CD8-positive, alpha-beta memory T cell (primary cell): ENCODE results near the gene SNAP91. TPM values are rescaled to one million over a fixed set of nuclear protein-coding genes. Genes with fewer than 3 reads are reported as not detected.

ENCODE experiments used
- CTCF ChIA-PET: fragments of 350-600 bp; sonication (Branson Sonifier 250); formaldehyde crosslinking; loops from one replicate; lab custom pipeline; 2021; ENCODE audit warnings: antibody characterized with exemption; lab: Charles Lee
- POLR2A ChIA-PET: fragments of 350-600 bp; sonication (Branson Sonifier 250); formaldehyde crosslinking; loops from one replicate; lab custom pipeline; 2021; ENCODE audit warnings: antibody characterized with exemption; lab: Charles Lee
- DNase-seq, 5 donors: peaks; one replicate each; pipeline versions ENCODE4 v3.0.0 to v3.0.0-alpha.2; 2020 to 2022; ENCODE audit warnings: mixed read lengths in 1 of 5
- H3K27ac ChIP-seq: one replicate; pipeline ENCODE4 v1.7.0; 2013; ENCODE audit warnings: low read depth, mild to moderate bottlenecking, low read length, moderate library complexity
- H3K27me3 ChIP-seq: 2 replicates; pipeline ENCODE4 v1.7.0; 2013; ENCODE audit warnings: low read length, mild to moderate bottlenecking; ENCODE audit not compliant: insufficient read depth, poor library complexity, severe bottlenecking
- H3K36me3 ChIP-seq: 2 replicates; pipeline ENCODE4 v1.7.0; 2013; ENCODE audit warnings: mild to moderate bottlenecking, low read length, moderate library complexity; ENCODE audit not compliant: insufficient read depth
- H3K4me1 ChIP-seq: 2 replicates; pipeline ENCODE4 v1.7.0; 2013; ENCODE audit warnings: mild to moderate bottlenecking, low read length, moderate library complexity; ENCODE audit not compliant: insufficient read depth
- H3K4me3 ChIP-seq: 2 replicates; pipeline ENCODE4 v1.7.0; 2013; ENCODE audit warnings: mild to moderate bottlenecking, low read length
- H3K9me3 ChIP-seq: 2 replicates; pipeline ENCODE4 v1.7.0; 2013; ENCODE audit warnings: mild to moderate bottlenecking, low read length
- H3K27ac Mint-ChIP-seq, 8 donors: one replicate each; pipeline ENCODE4 v1.8.0; 2020 to 2021; ENCODE audit warnings: mixed read lengths in 8 of 8, mild to moderate bottlenecking in 6 of 8, inconsistent platforms in 3 of 8, moderate library complexity in 3 of 8
- H3K27me3 Mint-ChIP-seq, 2 donors: one replicate each; pipeline ENCODE4 v1.8.0; 2020 to 2021; ENCODE audit warnings: mixed read lengths in 2 of 2, mild to moderate bottlenecking in 1 of 2, moderate library complexity in 1 of 2
- H3K36me3 Mint-ChIP-seq, 3 donors: one replicate each; pipeline ENCODE4 v1.8.0; 2020 to 2021; ENCODE audit warnings: mixed read lengths in 3 of 3, inconsistent platforms in 1 of 3, mild to moderate bottlenecking in 1 of 3
- H3K4me1 Mint-ChIP-seq, 3 donors: one replicate each; pipeline ENCODE4 v1.8.0; 2020 to 2021; ENCODE audit warnings: mixed read lengths in 3 of 3, inconsistent platforms in 1 of 3, mild to moderate bottlenecking in 1 of 3
- H3K4me3 Mint-ChIP-seq, 7 donors: one replicate each; pipeline ENCODE4 v1.8.0; 2020 to 2021; ENCODE audit warnings: mixed read lengths in 7 of 7, mild to moderate bottlenecking in 6 of 7, moderate library complexity in 4 of 7, inconsistent platforms in 2 of 7
- H3K9me3 Mint-ChIP-seq, 5 donors: one replicate each; pipeline ENCODE4 v1.8.0; 2020 to 2022; ENCODE audit warnings: mixed read lengths in 5 of 5, mild to moderate bottlenecking in 3 of 5, moderate library complexity in 2 of 5, inconsistent platforms in 1 of 5
- polyA plus RNA-seq: library from polyadenylated mRNA; unstranded; fragments of 300-500 nt; fragmentation: Illumina TruSeq; gene quantifications from one replicate; pipeline ENCODE4 v1.2.3, GENCODE V29; 2021
- total RNA-seq, 2 experiments: library from RNA; stranded (reverse); gene quantifications; one replicate each; pipeline ENCODE4 v1.2.3, GENCODE V29; 2021

Gene SNAP91
- total and polyA plus RNA-seq, 3 experiments from 2014 or later: not detected

DNA sequence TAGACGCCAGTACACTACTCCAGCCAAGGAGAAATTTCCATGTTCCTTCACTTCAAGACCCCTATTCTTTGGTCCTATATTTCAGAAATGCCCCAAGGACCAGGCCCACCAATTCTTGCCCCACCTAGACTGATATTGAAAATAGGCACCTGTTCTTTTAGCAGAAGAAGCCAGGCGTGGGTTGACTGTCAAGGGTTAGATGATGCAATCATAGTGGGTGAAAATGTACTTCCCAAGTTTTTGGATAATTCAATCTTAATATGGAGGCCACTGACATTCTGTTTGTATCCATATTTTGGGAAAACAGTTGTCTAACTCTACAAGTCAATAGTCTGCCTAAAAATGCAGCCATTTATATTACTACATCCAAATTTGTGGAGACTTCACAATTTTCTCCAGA is 21.0 kb upstream of the SNAP91 start:
- CTCF ChIA-PET: no interaction called here
- H3K36me3 Mint-ChIP-seq: no peaks in the 10 kb centered on the region
- no peak overlapping the region for H3K27ac ChIP-seq

GRCh38 chr6:83722876-83723275 is 14.0 kb upstream of the SNAP91 start:
- ChIA-PET CTCF (no interaction called here), POLR2A (no interaction called here)
- Mint-ChIP-seq H3K27ac (peak overlapping the region in 1 of 8 donors; percentile 50), H3K27me3 (peaks cover 0 to 2% of the 10 kb centered on the region in 2 donors), H3K36me3 (no peaks in the 10 kb centered on the region), H3K4me3 (no peak overlapping the region), H3K4me1 (no peaks in the 10 kb centered on the region), H3K9me3 (peaks cover 0 to 8% (median 0%) of the 10 kb centered on the region in 5 donors)
- H3K27ac ChIP-seq: no peak overlapping the region
- no peak for DNase-seq
- H3K36me3 ChIP-seq: no peaks in the 10 kb centered on the region
- no peaks in the 10 kb centered on the region for H3K9me3 ChIP-seq
- H3K4me1 ChIP-seq: no peaks in the 10 kb centered on the region
- no peak overlapping the region for H3K4me3 ChIP-seq
- no peaks in the 10 kb centered on the region for H3K27me3 ChIP-seq

More for the DNA sequence above, 21.0 kb upstream of the SNAP91 start:
- Histone ChIP-seq H3K27me3 (no peaks in the 10 kb centered on the region), H3K4me3 (no peak overlapping the region), H3K9me3 (no peaks in the 10 kb centered on the region), H3K4me1 (no peaks in the 10 kb centered on the region), H3K36me3 (no peaks in the 10 kb centered on the region)
- Mint-ChIP-seq H3K27ac (no peak overlapping the region), H3K4me1 (no peaks in the 10 kb centered on the region), H3K9me3 (peaks cover 0 to 12% (median 0%) of the 10 kb centered on the region in 5 donors), H3K27me3 (peaks cover 0 to 2% of the 10 kb centered on the region in 2 donors), H3K4me3 (no peak overlapping the region)
- no peak for DNase-seq
- POLR2A ChIA-PET: no interaction called here

- Histone ChIP-seq H3K27me3 (no peaks in the 10 kb centered on the region), H3K9me3 (no peaks in the 10 kb centered on the region), H3K36me3 (no peaks in the 10 kb centered on the region), H3K4me3 (no peak overlapping the region), H3K27ac (no peak overlapping the region), H3K4me1 (no peaks in the 10 kb centered on the region)
- no peaks in the 10 kb centered on the region for H3K36me3 Mint-ChIP-seq
- no peaks in the 10 kb centered on the region for H3K9me3 Mint-ChIP-seq
- H3K4me3 Mint-ChIP-seq: no peak overlapping the region
- ChIA-PET POLR2A (no interaction called here), CTCF (no interaction called here)
- no peak overlapping the region for H3K27ac Mint-ChIP-seq
- no peak for DNase-seq
- no peaks in the 10 kb centered on the region for H3K27me3 Mint-ChIP-seq
- no peaks in the 10 kb centered on the region for H3K4me1 Mint-ChIP-seq
Observed at GRCh38 chr6:83717809-83718208, 8.9 kb upstream of the SNAP91 start.

- Histone ChIP-seq H3K27ac (no peak overlapping the region), H3K36me3 (no peaks in the 10 kb centered on the region), H3K9me3 (no peaks in the 10 kb centered on the region), H3K27me3 (no peaks in the 10 kb centered on the region), H3K4me1 (no peaks in the 10 kb centered on the region), H3K4me3 (no peak overlapping the region)
- Mint-ChIP-seq H3K27ac (no peak overlapping the region), H3K9me3 (peaks cover 9 to 17% (median 14%) of the 10 kb centered on the region in 5 donors), H3K4me3 (no peak overlapping the region), H3K27me3 (peaks cover 24 to 35% of the 10 kb centered on the region in 2 donors), H3K4me1 (peaks cover 0 to 3% (median 0%) of the 10 kb centered on the region in 3 donors), H3K36me3 (peaks cover 0 to 8% (median 0%) of the 10 kb centered on the region in 3 donors)
- ChIA-PET POLR2A (no interaction called here), CTCF (no interaction called here)
- no peak for DNase-seq
Observed at GRCh38 chr6:83711958-83712357, 3.1 kb upstream of the SNAP91 start.

- Mint-ChIP-seq H3K36me3 (peaks cover 0 to 8% (median 2%) of the 10 kb centered on the region in 3 donors), H3K4me1 (peaks cover 0 to 3% (median 0%) of the 10 kb centered on the region in 3 donors), H3K9me3 (peaks cover 10 to 17% (median 14%) of the 10 kb centered on the region in 5 donors), H3K27ac (no peak overlapping the region), H3K4me3 (no peak overlapping the region), H3K27me3 (peaks cover 24 to 50% of the 10 kb centered on the region in 2 donors)
- Histone ChIP-seq H3K4me3 (no peak overlapping the region), H3K4me1 (no peaks in the 10 kb centered on the region), H3K9me3 (no peaks in the 10 kb centered on the region), H3K36me3 (no peaks in the 10 kb centered on the region), H3K27ac (no peak overlapping the region), H3K27me3 (no peaks in the 10 kb centered on the region)
- CTCF ChIA-PET: no interaction called here
- POLR2A ChIA-PET: no interaction called here
- no peak for DNase-seq
Observed at GRCh38 chr6:83709748-83710050, 798 bp upstream of the SNAP91 start.

DNA sequence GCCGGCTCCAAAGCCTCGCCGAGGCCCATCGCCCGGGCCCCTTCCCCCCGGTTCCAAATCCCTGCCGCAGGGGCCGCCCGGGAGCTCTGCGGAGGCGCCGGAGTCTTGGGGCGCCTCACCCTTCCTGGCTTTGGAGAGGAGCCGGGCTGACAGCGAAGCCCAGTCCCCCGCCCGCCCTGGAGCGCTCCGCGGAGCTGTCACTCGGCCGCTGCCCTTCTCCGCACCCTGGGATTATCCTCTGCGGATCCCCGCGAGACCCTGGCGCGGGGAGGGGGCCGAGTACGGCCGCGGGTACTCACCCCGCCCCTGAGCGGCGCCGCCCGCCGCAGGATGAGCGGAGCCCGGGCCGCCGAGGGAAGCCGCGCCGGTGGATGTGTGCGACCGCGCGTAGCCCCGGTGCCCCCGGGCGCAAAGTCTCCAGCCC is 343 bp downstream of the SNAP91 start:
- DNase-seq: no peak
- POLR2A ChIA-PET: no interaction called here

DNA sequence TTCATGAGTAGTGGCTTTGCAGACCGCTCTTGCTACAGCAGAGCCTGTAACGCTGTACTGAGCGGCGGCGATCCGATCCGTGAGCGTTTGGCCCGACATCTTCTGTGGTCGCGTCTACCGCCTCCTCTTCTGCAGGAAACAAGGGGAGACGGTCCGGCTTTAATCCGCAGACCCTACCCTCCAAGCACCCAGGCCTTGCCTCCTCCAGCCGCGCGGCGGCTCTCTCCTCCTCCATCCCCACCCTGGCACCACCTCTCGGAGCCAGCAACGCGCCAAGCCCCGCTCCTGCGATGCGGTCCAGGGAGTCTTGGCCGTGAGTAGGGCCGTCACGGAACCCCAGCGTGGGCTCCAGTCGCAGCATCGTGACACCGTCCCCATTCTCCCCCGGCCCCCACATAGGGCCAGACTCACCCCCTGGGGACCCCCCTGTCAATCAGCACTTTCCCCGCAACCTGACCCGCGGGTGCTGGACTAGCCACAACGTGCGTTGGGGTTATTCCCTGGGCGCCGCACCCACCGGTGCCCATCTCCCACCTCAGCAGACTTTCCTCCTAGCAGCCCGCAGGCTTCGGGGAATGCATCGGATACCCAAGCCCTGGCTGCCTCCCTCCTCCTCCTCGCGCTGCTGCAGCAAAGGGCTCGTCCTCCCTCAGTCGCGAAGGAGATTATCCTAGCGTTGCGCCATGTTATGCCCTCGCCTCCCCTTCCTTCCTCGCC is 914 bp downstream of the SNAP91 start:
- no peaks in the 10 kb centered on the region for H3K27me3 ChIP-seq
- peaks cover 0 to 3% (median 0%) of the 10 kb centered on the region in 3 donors for H3K4me1 Mint-ChIP-seq
- peaks cover 0 to 8% (median 2%) of the 10 kb centered on the region in 3 donors for H3K36me3 Mint-ChIP-seq
- H3K4me1 ChIP-seq: no peaks in the 10 kb centered on the region
- no peak overlapping the region for H3K4me3 ChIP-seq
- H3K27ac Mint-ChIP-seq: no peak overlapping the region
- DNase-seq: no peak
- H3K4me3 Mint-ChIP-seq: no peak overlapping the region
- ChIA-PET POLR2A (no interaction called here), CTCF (no interaction called here)
- no peak overlapping the region for H3K27ac ChIP-seq
- no peaks in the 10 kb centered on the region for H3K9me3 ChIP-seq
- peaks cover 25 to 50% of the 10 kb centered on the region in 2 donors for H3K27me3 Mint-ChIP-seq
- peaks cover 10 to 17% (median 14%) of the 10 kb centered on the region in 5 donors for H3K9me3 Mint-ChIP-seq
- no peaks in the 10 kb centered on the region for H3K36me3 ChIP-seq

More for the DNA sequence above, 343 bp downstream of the SNAP91 start:
- CTCF ChIA-PET: no interaction called here
- no peak overlapping the region for H3K27ac ChIP-seq
- H3K36me3 ChIP-seq: no peaks in the 10 kb centered on the region
- peaks cover 25 to 50% of the 10 kb centered on the region in 2 donors for H3K27me3 Mint-ChIP-seq
- peaks cover 10 to 17% (median 14%) of the 10 kb centered on the region in 5 donors for H3K9me3 Mint-ChIP-seq
- H3K27ac Mint-ChIP-seq: no peak overlapping the region
- H3K4me3 Mint-ChIP-seq: no peak overlapping the region
- no peaks in the 10 kb centered on the region for H3K9me3 ChIP-seq
- H3K36me3 Mint-ChIP-seq: peaks cover 0 to 8% (median 2%) of the 10 kb centered on the region in 3 donors
- peaks cover 0 to 3% (median 0%) of the 10 kb centered on the region in 3 donors for H3K4me1 Mint-ChIP-seq
- H3K4me3 ChIP-seq: no peak overlapping the region
- no peaks in the 10 kb centered on the region for H3K27me3 ChIP-seq
- no peaks in the 10 kb centered on the region for H3K4me1 ChIP-seq

DNA sequence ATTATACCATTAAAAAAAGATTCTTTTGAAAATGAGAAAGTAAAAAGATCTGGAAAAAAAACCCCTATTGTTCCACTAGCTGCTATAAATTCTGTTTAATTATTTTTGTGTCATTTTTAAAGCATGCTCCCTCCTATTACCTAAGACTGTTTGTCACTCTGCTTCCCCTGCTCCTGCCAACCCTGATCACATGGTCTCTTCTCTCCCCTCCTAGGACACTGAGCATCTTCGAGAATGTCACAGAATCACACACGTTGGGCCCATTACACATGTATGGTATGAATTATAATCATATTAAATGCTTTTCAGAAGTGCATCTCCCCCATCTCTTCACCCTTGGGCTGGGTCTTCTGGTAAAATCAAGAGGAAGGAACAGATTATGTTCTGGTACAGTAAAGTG is 6.2 kb downstream of the SNAP91 start:
- Histone ChIP-seq H3K4me1 (no peaks in the 10 kb centered on the region), H3K27ac (no peak overlapping the region), H3K9me3 (no peaks in the 10 kb centered on the region), H3K36me3 (no peaks in the 10 kb centered on the region), H3K27me3 (no peaks in the 10 kb centered on the region), H3K4me3 (no peak overlapping the region)
- Mint-ChIP-seq H3K4me1 (no peaks in the 10 kb centered on the region), H3K27me3 (peaks cover 8 to 26% of the 10 kb centered on the region in 2 donors), H3K9me3 (peaks cover 0 to 2% (median 1%) of the 10 kb centered on the region in 5 donors), H3K36me3 (peaks cover 0 to 2% (median 0%) of the 10 kb centered on the region in 3 donors), H3K27ac (no peak overlapping the region), H3K4me3 (no peak overlapping the region)
- ChIA-PET POLR2A (no interaction called here), CTCF (no interaction called here)
- DNase-seq: no peak
